H1 (cell line): ENCODE results near the gene NKX2-4. TPM values are rescaled to one million over a fixed set of nuclear protein-coding genes. Genes with fewer than 3 reads are reported as not detected.

Source experiments
- CTCF ChIA-PET: fragments of 300-600 bp; sonication (Branson Sonifier 250); formaldehyde crosslinking; loops from one replicate; lab custom pipeline; 2021; ENCODE audit not compliant: partially characterized antibody; lab: Charles Lee
- POLR2A ChIA-PET: fragments of 300-600 bp; sonication (Branson Sonifier 250); formaldehyde crosslinking; loops from one replicate; lab custom pipeline; 2021; ENCODE audit warnings: inconsistent platforms; ENCODE audit not compliant: partially characterized antibody; lab: Charles Lee
- DNase-seq, 2 experiments: peaks; one replicate each; pipeline versions ENCODE4 v3.0.0 to v3.0.0-alpha.2; 2010 to 2022; ENCODE audit warnings: low spot score in 2 of 2, low read depth in 1 of 2, mixed read lengths in 1 of 2
- FAIRE-seq: peaks from 2 replicates; lab custom pipeline; 2011; peaks lifted over from hg19 to GRCh38; lab: Jason Lieb, UNC
- H2AFZ ChIP-seq: 2 replicates; pipeline ENCODE4 v1.8.1; 2012; ENCODE audit warnings: low read length, inconsistent platforms
- H2AK5ac ChIP-seq: 2 replicates; pipeline ENCODE4 v1.6.1; 2013; ENCODE audit warnings: low read depth, low read length
- H2BK120ac ChIP-seq: replicated peaks from 2 replicates; pipeline ENCODE3; 2013; ENCODE audit warnings: low read depth, low read length, inconsistent platforms
- H2BK12ac ChIP-seq: 2 replicates; pipeline ENCODE4 v1.6.1; 2013; ENCODE audit warnings: low read depth, low read length
- H2BK15ac ChIP-seq: 2 replicates; pipeline ENCODE4 v1.6.1; 2013; ENCODE audit warnings: low read length
- H2BK20ac ChIP-seq: 2 replicates; pipeline ENCODE4 v1.6.1; 2013; ENCODE audit warnings: low read length
- H2BK5ac ChIP-seq: 2 replicates; pipeline ENCODE4 v1.6.1; 2013; ENCODE audit warnings: low read depth, low read length
- H3K14ac ChIP-seq: 2 replicates; pipeline ENCODE4 v1.6.1; 2013; ENCODE audit warnings: inconsistent platforms; ENCODE audit not compliant: insufficient read length
- H3K18ac ChIP-seq: 2 replicates; pipeline ENCODE4 v1.6.1; 2013; ENCODE audit warnings: low read length; ENCODE audit errors: extremely low read depth
- H3K23ac ChIP-seq: 2 replicates; pipeline ENCODE4 v1.6.1; 2013; ENCODE audit warnings: inconsistent platforms; ENCODE audit not compliant: insufficient read length
- H3K23me2 ChIP-seq: 2 replicates; pipeline ENCODE4 v1.6.1; 2013; ENCODE audit warnings: low read depth, low read length
- H3K27ac ChIP-seq: 2 replicates; pipeline ENCODE4 v1.6.1; 2011; ENCODE audit warnings: low read depth, low read length, inconsistent platforms
- H3K27me3 ChIP-seq, 4 experiments: replicated peaks in 1 of 4; 1 replicate in 1 of 4; 2 replicates in 3 of 4; pipeline versions ENCODE4 v1.6.1 to v1.8.1; 2011 to 2013; ENCODE audit warnings: low read length in 3 of 4, mild to moderate bottlenecking in 3 of 4, inconsistent platforms in 2 of 4, mixed read lengths in 2 of 4, moderate library complexity in 1 of 4; ENCODE audit not compliant: control insufficient read depth in 3 of 4, insufficient read depth in 3 of 4; ENCODE audit errors: extremely low read depth in 1 of 4
- H3K36me3 ChIP-seq, 4 experiments: 2 replicates each; pipeline versions ENCODE4 v1.6.1 to v1.8.1; 2011 to 2013; ENCODE audit warnings: mild to moderate bottlenecking in 4 of 4, low read length in 3 of 4, moderate library complexity in 2 of 4, control low read depth in 1 of 4, inconsistent platforms in 1 of 4; ENCODE audit not compliant: insufficient read depth in 4 of 4, control insufficient read depth in 2 of 4
- H3K4ac ChIP-seq: replicated peaks from 2 replicates; pipeline ENCODE3; 2013; ENCODE audit warnings: low read length, low read depth, mixed read lengths, inconsistent platforms; ENCODE audit not compliant: insufficient read length
- H3K4me1 ChIP-seq, 4 experiments: replicated peaks in 1 of 4; 1 replicate in 1 of 4; 2 replicates in 3 of 4; pipeline versions ENCODE4 v1.6.1 to v1.8.1; 2011 to 2013; ENCODE audit warnings: low read length in 3 of 4, inconsistent platforms in 2 of 4, mixed read lengths in 1 of 4; ENCODE audit not compliant: insufficient read depth in 4 of 4, control insufficient read depth in 3 of 4
- H3K4me2 ChIP-seq, 2 experiments: 2 replicates each; pipeline versions ENCODE4 v1.6.1 to v1.8.1; 2011 to 2013; ENCODE audit warnings: low read depth in 2 of 2, low read length in 2 of 2, control low read depth in 1 of 2, inconsistent platforms in 1 of 2, mild to moderate bottlenecking in 1 of 2; ENCODE audit not compliant: insufficient read depth in 1 of 2
- H3K4me3 ChIP-seq, 4 experiments: fragments of 200-600, 300-600 bp in 1 of 4; sonication (generic), shearing (Covaris generic), sonication (Bioruptor Twin) in 1 of 4; 2 replicates each; pipeline versions ENCODE4 v1.5.1 to v1.8.1; 2011 to 2016; ENCODE audit warnings: low read length in 4 of 4, low read depth in 3 of 4, control low read depth in 2 of 4, inconsistent platforms in 2 of 4, mild to moderate bottlenecking in 2 of 4, mixed read lengths in 1 of 4, moderate library complexity in 1 of 4; ENCODE audit not compliant: insufficient read depth in 2 of 4; ENCODE audit errors: extremely low read depth in 1 of 4
- H3K56ac ChIP-seq: replicated peaks from 2 replicates; pipeline ENCODE3; 2013; ENCODE audit warnings: low read depth, mild to moderate bottlenecking, mixed read lengths, low read length, inconsistent platforms; ENCODE audit not compliant: insufficient read length
- H3K79me1 ChIP-seq: 2 replicates; pipeline ENCODE4 v1.6.1; 2013; ENCODE audit warnings: low read depth, low read length, control low read depth
- H3K79me2 ChIP-seq, 2 experiments: 2 replicates each; pipeline versions ENCODE4 v1.6.1 to v1.8.1; 2012 to 2013; ENCODE audit warnings: low read length in 2 of 2, mild to moderate bottlenecking in 2 of 2, inconsistent platforms in 1 of 2; ENCODE audit not compliant: insufficient read depth in 2 of 2, control insufficient read depth in 1 of 2
- H3K9ac ChIP-seq, 4 experiments: replicated peaks in 1 of 4; 1 replicate in 1 of 4; 2 replicates in 3 of 4; pipeline versions ENCODE4 v1.6.1 to v1.8.1; 2011 to 2013; ENCODE audit warnings: low read depth in 3 of 4, low read length in 3 of 4, control low read depth in 2 of 4, mild to moderate bottlenecking in 2 of 4, moderate library complexity in 2 of 4, inconsistent platforms in 1 of 4; ENCODE audit errors: extremely low read depth in 1 of 4
- H3K9me3 ChIP-seq, 2 experiments: 2 replicates each; pipeline versions ENCODE4 v1.6.1 to v1.8.1; 2012 to 2013; ENCODE audit warnings: mild to moderate bottlenecking in 2 of 2, moderate library complexity in 2 of 2, control low read depth in 1 of 2, inconsistent platforms in 1 of 2, low read depth in 1 of 2, low read length in 1 of 2, mixed read lengths in 1 of 2; ENCODE audit not compliant: insufficient read depth in 2 of 2
- H4K20me1 ChIP-seq, 2 experiments: replicated peaks in 1 of 2; 2 replicates each; pipeline versions ENCODE3 to v1.8.1; 2011 to 2013; ENCODE audit warnings: inconsistent platforms in 2 of 2, low read length in 2 of 2, mild to moderate bottlenecking in 1 of 2; ENCODE audit not compliant: insufficient read depth in 2 of 2, control insufficient read depth in 1 of 2
- H4K5ac ChIP-seq: 2 replicates; pipeline ENCODE4 v1.6.1; 2013; ENCODE audit warnings: low read length, low read depth, mixed read lengths, inconsistent platforms; ENCODE audit not compliant: insufficient read length
- H4K8ac ChIP-seq: 2 replicates; pipeline ENCODE4 v1.8.0; 2013; ENCODE audit warnings: mild to moderate bottlenecking, moderate library complexity, low read length, inconsistent platforms; ENCODE audit not compliant: insufficient read depth; ENCODE audit errors: extremely low read depth
- H4K91ac ChIP-seq: replicated peaks from 2 replicates; pipeline ENCODE3; 2013; ENCODE audit warnings: low read length, mixed read lengths, inconsistent platforms; ENCODE audit not compliant: insufficient read length
- KDM4A ChIP-seq: IDR thresholded peaks from one replicate; pipeline ENCODE4 v1.7.1; 2012; ENCODE audit warnings: low read depth, mild to moderate bottlenecking, moderate library complexity, low read length, inconsistent platforms; ENCODE audit not compliant: severe bottlenecking
- KDM5A ChIP-seq: fragments of 200-600 bp; IDR thresholded peaks from 2 replicates; pipeline ENCODE4 v1.7.1; 2012; ENCODE audit warnings: mild to moderate bottlenecking, low read length, inconsistent platforms, mixed read lengths
- MAFK ChIP-seq: IDR thresholded peaks from 2 replicates; pipeline ENCODE4 v1.6.1; 2012; ENCODE audit warnings: low read depth, mild to moderate bottlenecking, improper control_type of control experiment, low read length
- RFX5 ChIP-seq: IDR thresholded peaks from 2 replicates; pipeline ENCODE4 v1.6.1; 2011; ENCODE audit warnings: low read depth, low read length, improper control_type of control experiment, borderline replicate concordance
- WGBS, 2 experiments: shearing (Covaris generic) in 1 of 2; methylation state at CpG; one replicate each; pipeline versions ENCODE4 v1.1.6 to v1.1.7; 2013 to 2015; ENCODE audit warnings: low lambda C conversion rate in 2 of 2, mixed read lengths in 2 of 2, inconsistent platforms in 1 of 2, low coverage in 1 of 2, missing lambda C conversion rate in 1 of 2; ENCODE audit not compliant: insufficient replicate concordance in 2 of 2, insufficient coverage in 1 of 2, insufficient read length in 1 of 2; ENCODE audit errors: extremely low coverage in 1 of 2, missing lambda C conversion rate in 1 of 2; 5-methylcytosine and 5-hydroxymethylcytosine counted together
- polyA plus RNA-seq, 7 experiments: library from polyadenylated mRNA; depleted of rRNA in 3 of 7; stranded (reverse) in 5 of 7; unstranded in 2 of 7; fragments of >200 nt in 5 of 7; fragments of 200-250 nt in 2 of 7; gene quantifications; 1 replicate in 5 of 7; 2 replicates in 1 of 7; 4 replicates in 1 of 7; pipeline versions ENCODE4 v1.2.1 to v1.2.3, GENCODE V29; 2011 to 2013; ENCODE audit warnings: missing spikeins in 2 of 7, mixed read lengths in 2 of 7
- total RNA-seq: library from RNA; stranded (reverse); fragmentation: NEBNext Ultra II Directional; extraction: Animal tissue kit (Norgen Biotek cat#: 25700); gene quantifications from 2 replicates; pipeline ENCODE4 v1.2.1, GENCODE V29; 2021

Gene NKX2-4
- total and polyA plus RNA-seq, 2 of the 8 experiments (the other 6 are each of a cell fraction or from before 2014, with no cell fraction given) = 0.12 to 0.37 TPM

DNA sequence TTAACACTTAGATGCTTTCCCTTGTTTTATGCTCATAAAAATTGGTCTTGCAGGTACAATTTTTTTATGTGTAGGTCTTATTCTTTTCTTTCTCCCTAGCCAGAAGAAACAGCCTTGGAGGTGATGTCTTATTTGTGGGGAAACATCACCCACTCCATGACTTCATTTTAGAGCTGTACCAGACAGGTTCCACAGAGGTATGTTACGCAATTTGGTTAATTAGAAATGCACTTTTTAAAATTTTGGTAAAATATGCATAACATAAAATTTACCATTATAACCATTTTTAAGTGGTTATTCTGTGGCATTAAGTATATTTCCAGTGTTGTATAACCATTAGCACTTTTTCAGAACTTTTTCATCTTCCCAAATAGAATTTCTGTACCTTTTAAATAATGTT is 41.3 kb downstream of the NKX2-4 start:
- H2BK15ac ChIP-seq = no peak overlapping the region
- 6% methylated on average over 1 of the region's 1 CpG; no CpG with 5 or more reads in 1 of the 2 experiments for WGBS, 2 experiments
- no peak for DNase-seq

More for the DNA sequence above, 41.3 kb downstream of the NKX2-4 start:
- no peak overlapping the region for H3K4ac ChIP-seq
- no peaks in the 10 kb centered on the region; the same call in 1 of the 2 replicates for H3K23me2 ChIP-seq
- H4K5ac ChIP-seq = no peak overlapping the region
- H2AK5ac ChIP-seq = no peak overlapping the region
- H4K91ac ChIP-seq = no peak overlapping the region
- H3K27me3 ChIP-seq = no peaks in the 10 kb centered on the region
- no peaks in the 10 kb centered on the region for H3K79me1 ChIP-seq
- ChIA-PET CTCF (no interaction called here), POLR2A (no interaction called here)
- H2AFZ ChIP-seq = no peak overlapping the region
- no peak overlapping the region for H4K8ac ChIP-seq
- H2BK20ac ChIP-seq = no peak overlapping the region
- peaks cover 11 to 59% (median 27%) of the 10 kb centered on the region in 4 experiments for H3K36me3 ChIP-seq
- no peak overlapping the region for H3K4me2 ChIP-seq
- H3K56ac ChIP-seq = no peak overlapping the region
- H3K4me3 ChIP-seq = no peak overlapping the region
- H2BK5ac ChIP-seq = no peak overlapping the region
- no peak overlapping the region for H3K9ac ChIP-seq
- no peak for FAIRE-seq
- H3K23ac ChIP-seq = no peak overlapping the region
- no peak for TF ChIP-seq KDM4A
- TF ChIP-seq RFX5 = no peak
- no peak for TF ChIP-seq MAFK
- no peak for TF ChIP-seq KDM5A
- no peaks in the 10 kb centered on the region for H4K20me1 ChIP-seq
- H3K27ac ChIP-seq = no peak overlapping the region
- H2BK120ac ChIP-seq = no peak overlapping the region
- no peaks in the 10 kb centered on the region for H3K9me3 ChIP-seq
- no peak overlapping the region for H3K18ac ChIP-seq
- H2BK12ac ChIP-seq = no peak overlapping the region
- H3K4me1 ChIP-seq = no peaks in the 10 kb centered on the region
- 0 out of 4 replicates have a peak, but pooled peaks cover 0 to 3% of the 10 kb centered on the region in 2 experiments for H3K79me2 ChIP-seq
- H3K14ac ChIP-seq = no peak overlapping the region
